Transverse colon (tissue), 4 donors: Measurements from ENCODE around the gene ERC2. TPM values are rescaled to one million over a fixed set of nuclear protein-coding genes. Genes with fewer than 3 reads are reported as not detected.
"Not testable (repeated sequence)": the region's sequence is repeated elsewhere in the genome, so short reads cannot be mapped to it uniquely, and the experiment has no call there.

ENCODE experiments used
- DNase-seq: peaks from one replicate; pipeline ENCODE4 v3.0.0-alpha.2; 2019
- H3K27ac ChIP-seq, 4 donors: fragments of 200-600 bp; sonication (generic); 2 replicates each; pipeline ENCODE4 v1.5.1; 2016 to 2018; ENCODE audit warnings: inconsistent platforms in 4 of 4
- H3K27me3 ChIP-seq: fragments of 200-600 bp; sonication (generic); 2 replicates; pipeline ENCODE4 v1.5.1; 2017; ENCODE audit warnings: inconsistent platforms
- H3K36me3 ChIP-seq, 4 donors: fragments of 200-600 bp; sonication (generic); 2 replicates each; pipeline ENCODE4 v1.5.1; 2017 to 2019; ENCODE audit warnings: inconsistent platforms in 4 of 4
- H3K4me1 ChIP-seq, 4 donors: fragments of 200-600 bp; sonication (generic); 2 replicates each; pipeline ENCODE4 v1.5.1; 2017 to 2020; ENCODE audit warnings: inconsistent platforms in 4 of 4
- H3K4me3 ChIP-seq, 4 donors: fragments of 200-600 bp; sonication (generic); 1 replicate in 1 of 4; 2 replicates in 3 of 4; pipeline versions ENCODE4 v1.5.1 to v1.6.1; 2017 to 2019; ENCODE audit warnings: inconsistent platforms in 4 of 4
- H3K9me3 ChIP-seq, 2 donors: fragments of 200-600 bp; sonication (generic); 2 replicates each; pipeline ENCODE4 v1.5.1; 2017 to 2019; ENCODE audit warnings: inconsistent platforms in 2 of 2
- EP300 ChIP-seq: sonication (generic); formaldehyde crosslinking; IDR thresholded peaks from one replicate; pipeline ENCODE4 v1.6.1; 2017; ENCODE audit warnings: antibody characterized with exemption, low read depth
- POLR2A ChIP-seq: fragments of 450-650 bp; IDR thresholded peaks from one replicate; pipeline ENCODE4 v1.6.1; 2016; ENCODE audit warnings: antibody characterized with exemption, mild to moderate bottlenecking, moderate library complexity
- POLR2AphosphoS5 ChIP-seq, 3 donors: sonication (generic); formaldehyde crosslinking; IDR thresholded peaks; one replicate each; pipeline ENCODE4 v1.6.1; 2016; ENCODE audit warnings: antibody characterized with exemption in 3 of 3
- WGBS, 2 donors: methylation state at CpG; one replicate each; pipeline ENCODE4 v1.1.5; 2018; ENCODE audit warnings: low coverage in 1 of 2; 5-methylcytosine and 5-hydroxymethylcytosine counted together
- in situ Hi-C, 4 donors: fragments of 200-750 bp; cut with MboI; loops; one replicate each; pipeline versions ENCODE4 v1.15.0 to v1.15.1; 2017; ENCODE audit warnings: low sequenced_read_pairs in 3 of 4, low pct_ligation_motif_present in 1 of 4, low pct_unique_long_range_greater_than_20kb in 1 of 4
- intact Hi-C: fragments of 100-400 bp; cut with DNase I; formaldehyde crosslinking; loops from one replicate; pipeline ENCODE4 v1.15.1; 2023; ENCODE audit warnings: low total_unique reads
- total RNA-seq, 4 donors: library from RNA; depleted of rRNA; stranded (reverse); fragments of >200 nt; gene quantifications; one replicate each; pipeline ENCODE4 v1.1.0, GENCODE V29; 2016
- TF ChIP-seq, protein P1 (sequence below), 5 experiments: fragments of 200-600 bp in 3 of 5; fragments of 450-650 bp in 2 of 5; sonication (generic) in 3 of 5; IDR thresholded peaks; 1 replicate in 2 of 5; 2 replicates in 3 of 5; pipeline ENCODE4 v1.5.1; 2016 to 2017; ENCODE audit warnings: antibody characterized with exemption in 5 of 5, inconsistent platforms in 3 of 5, mild to moderate bottlenecking in 2 of 5, moderate library complexity in 1 of 5

The ERC2 gene
- total RNA-seq, 4 donors from 2014 or later = 0.41 to 1.3 TPM; not detected in 2

DNA sequence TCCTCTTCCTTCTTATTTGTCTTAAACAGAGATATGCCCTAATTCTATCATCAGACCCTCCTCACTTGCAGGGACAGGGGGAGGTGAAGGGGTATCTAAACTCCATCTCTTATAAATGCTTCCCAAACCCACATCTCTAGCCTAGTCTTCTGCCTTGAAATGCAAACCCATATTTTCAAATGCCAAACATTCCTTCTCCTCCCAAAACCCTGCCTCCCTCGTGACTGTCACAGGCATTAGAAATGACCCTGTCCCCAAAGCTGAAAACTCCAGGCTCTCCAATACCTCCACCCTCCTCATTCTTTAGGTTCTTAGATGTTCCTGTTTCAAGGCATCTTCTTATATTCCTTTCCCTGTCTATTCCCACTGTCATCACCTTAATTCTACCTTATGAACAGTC is 191.0 kb downstream of the ERC2 start:
- Histone ChIP-seq H3K4me1 (no peaks in the 10 kb centered on the region), H3K27ac (no peak overlapping the region), H3K9me3 (no peaks in the 10 kb centered on the region), H3K4me3 (no peak overlapping the region), H3K27me3 (no peaks in the 10 kb centered on the region), H3K36me3 (no peaks in the 10 kb centered on the region)
- DNase-seq = no peak
- WGBS, 2 donors = 72 to 100% methylated on average over 1 of the region's 1 CpG
- intact Hi-C loops = no loop called here
- in situ Hi-C loops = no loop called here
- TF ChIP-seq, protein P1, sequence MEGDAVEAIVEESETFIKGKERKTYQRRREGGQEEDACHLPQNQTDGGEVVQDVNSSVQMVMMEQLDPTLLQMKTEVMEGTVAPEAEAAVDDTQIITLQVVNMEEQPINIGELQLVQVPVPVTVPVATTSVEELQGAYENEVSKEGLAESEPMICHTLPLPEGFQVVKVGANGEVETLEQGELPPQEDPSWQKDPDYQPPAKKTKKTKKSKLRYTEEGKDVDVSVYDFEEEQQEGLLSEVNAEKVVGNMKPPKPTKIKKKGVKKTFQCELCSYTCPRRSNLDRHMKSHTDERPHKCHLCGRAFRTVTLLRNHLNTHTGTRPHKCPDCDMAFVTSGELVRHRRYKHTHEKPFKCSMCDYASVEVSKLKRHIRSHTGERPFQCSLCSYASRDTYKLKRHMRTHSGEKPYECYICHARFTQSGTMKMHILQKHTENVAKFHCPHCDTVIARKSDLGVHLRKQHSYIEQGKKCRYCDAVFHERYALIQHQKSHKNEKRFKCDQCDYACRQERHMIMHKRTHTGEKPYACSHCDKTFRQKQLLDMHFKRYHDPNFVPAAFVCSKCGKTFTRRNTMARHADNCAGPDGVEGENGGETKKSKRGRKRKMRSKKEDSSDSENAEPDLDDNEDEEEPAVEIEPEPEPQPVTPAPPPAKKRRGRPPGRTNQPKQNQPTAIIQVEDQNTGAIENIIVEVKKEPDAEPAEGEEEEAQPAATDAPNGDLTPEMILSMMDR (IDR thresholded peaks at IDR 0.05) = no peak
- TF ChIP-seq POLR2AphosphoS5 (IDR thresholded peaks at IDR 0.05) = no peak
- no peak for TF ChIP-seq POLR2A
- TF ChIP-seq EP300 = no peak

DNA sequence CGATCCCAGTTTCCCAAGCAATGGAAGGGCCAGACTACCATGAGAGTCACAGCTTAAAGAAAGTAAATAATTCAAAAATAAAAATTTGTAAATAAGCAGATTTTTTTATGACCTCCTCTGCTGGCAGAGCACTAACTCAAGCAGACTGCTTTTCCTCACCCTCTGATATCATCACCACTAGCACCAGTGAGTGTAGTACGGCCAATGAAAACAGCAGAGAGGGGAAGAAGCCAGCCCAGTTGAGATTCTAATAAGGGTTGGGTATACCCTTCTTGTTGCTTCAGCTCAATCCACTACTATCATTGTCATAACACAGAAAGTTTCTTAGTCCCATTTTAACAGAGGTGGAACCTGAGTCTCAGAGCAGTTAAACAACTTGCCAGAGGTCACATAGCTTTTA is 193.1 kb downstream of the ERC2 start:
- no peak overlapping the region for H3K4me3 ChIP-seq
- H3K4me1 ChIP-seq = no peaks in the 10 kb centered on the region
- H3K27me3 ChIP-seq = no peaks in the 10 kb centered on the region
- H3K36me3 ChIP-seq = no peaks in the 10 kb centered on the region
- no peak for DNase-seq
- in situ Hi-C loops (no loop called here), intact Hi-C loops (no loop called here)
- TF ChIP-seq POLR2AphosphoS5 (IDR thresholded peaks at IDR 0.05) (no peak), EP300 (no peak), POLR2A (no peak)
- TF ChIP-seq, protein P1 (IDR thresholded peaks at IDR 0.05) = no peak
- H3K9me3 ChIP-seq = no peaks in the 10 kb centered on the region
- H3K27ac ChIP-seq = no peak overlapping the region
- WGBS, 2 donors = 60 to 74% methylated on average over 1 to 2 of the region's 2 CpGs

DNA sequence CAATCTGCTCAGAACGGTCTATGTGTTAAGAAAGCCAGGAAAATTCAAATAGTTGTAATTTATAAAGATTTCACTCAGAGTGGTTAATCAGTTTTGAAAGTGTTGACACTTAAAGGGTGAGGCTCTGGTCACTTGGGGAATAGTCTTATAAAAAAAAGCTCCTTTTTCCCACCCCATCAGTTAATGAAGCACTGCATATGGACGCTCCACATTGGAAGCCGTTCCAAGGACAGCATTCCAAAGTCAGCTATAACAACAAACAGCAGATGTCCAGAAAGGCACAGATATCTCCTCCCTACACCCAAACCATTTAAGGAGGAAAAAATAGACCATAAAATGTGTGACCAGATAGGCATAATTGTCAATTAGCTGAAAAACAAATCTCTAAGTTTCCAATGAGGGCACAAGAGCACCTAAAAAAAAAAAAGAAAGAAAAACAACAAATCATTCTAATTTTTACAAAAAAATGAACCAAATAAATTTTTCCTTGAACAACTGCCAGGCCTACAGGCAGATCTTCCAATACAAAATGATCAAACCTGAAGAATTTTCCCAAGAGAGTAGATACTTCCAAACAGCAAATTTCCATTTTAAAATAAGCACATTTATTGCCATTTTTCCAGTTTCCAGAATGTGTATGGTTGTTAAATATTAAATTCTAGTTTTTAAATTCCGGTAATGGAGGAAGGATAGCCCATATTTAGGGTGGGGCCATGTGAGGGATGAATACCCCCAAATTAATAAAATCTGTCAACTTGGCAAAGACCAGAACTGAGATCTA is 198.3 kb downstream of the ERC2 start:
- no peak for DNase-seq
- TF ChIP-seq POLR2A (no peak), EP300 (no peak), POLR2AphosphoS5 (IDR thresholded peaks at IDR 0.05) (no peak)
- TF ChIP-seq, protein P1 (IDR thresholded peaks at IDR 0.05) = no peak

DNA sequence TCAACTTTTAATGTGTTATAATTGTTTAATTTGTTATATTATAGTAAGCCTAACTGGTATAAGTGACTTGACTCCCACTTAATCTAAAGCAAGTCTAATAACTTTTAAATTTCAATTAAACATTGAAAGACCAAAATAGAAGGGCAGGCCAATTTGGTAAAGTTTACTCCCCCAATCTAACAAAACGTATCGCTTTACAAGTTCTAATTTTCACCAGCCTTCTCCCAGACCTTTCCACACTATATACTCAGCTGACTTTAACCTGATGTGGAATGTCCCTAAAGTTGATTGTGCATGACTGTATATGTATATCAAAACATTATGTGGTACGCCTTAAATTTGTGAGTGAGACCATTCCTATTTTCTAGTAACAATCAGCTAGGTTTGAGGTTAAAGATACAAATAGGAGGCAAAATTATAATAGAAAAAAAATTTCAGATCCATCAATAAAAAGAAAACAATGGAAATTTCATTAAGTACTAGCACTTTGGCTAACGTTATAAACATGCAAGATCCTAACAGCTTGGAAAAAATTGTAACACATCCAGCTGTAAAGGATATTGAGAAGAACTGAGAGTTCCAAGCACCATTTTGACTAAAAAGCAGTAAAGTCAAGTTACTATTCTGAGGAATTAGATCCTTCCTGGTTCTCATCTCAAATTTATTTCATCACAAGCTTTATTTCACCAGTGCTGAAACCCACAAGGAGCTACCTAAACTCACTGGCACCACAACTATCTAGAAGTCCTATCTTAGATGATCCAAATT is 199.5 kb downstream of the ERC2 start:
- Histone ChIP-seq H3K27ac (no peak overlapping the region), H3K4me1 (no peaks in the 10 kb centered on the region), H3K36me3 (no peaks in the 10 kb centered on the region), H3K4me3 (no peak overlapping the region), H3K9me3 (peaks cover 0 to 3% of the 10 kb centered on the region in 2 donors), H3K27me3 (no peaks in the 10 kb centered on the region)
- DNase-seq = no peak
- in situ Hi-C loops = loop anchor here (25.0 kb wide), 2 partner anchors 781 to 1406 kb away; partner anchors contain the start of gene WNT5A (in 3 of the 4)
- TF ChIP-seq, protein P1 (IDR thresholded peaks at IDR 0.05) = no peak
- no peak for TF ChIP-seq POLR2AphosphoS5 (IDR thresholded peaks at IDR 0.05)
- TF ChIP-seq POLR2A = no peak
- no peak for TF ChIP-seq EP300
- WGBS, 2 donors = 83 to 85% methylated on average over 4 of the region's 4 CpGs
- intact Hi-C loops = no loop called here

More for the DNA sequence above, 198.3 kb downstream of the ERC2 start:
- Histone ChIP-seq H3K27me3 (no peaks in the 10 kb centered on the region), H3K27ac (no peak overlapping the region), H3K4me1 (no peaks in the 10 kb centered on the region), H3K36me3 (no peaks in the 10 kb centered on the region), H3K4me3 (no peak overlapping the region), H3K9me3 (peaks cover 0 to 2% of the 10 kb centered on the region in 2 donors)
- intact Hi-C loops (no loop called here), in situ Hi-C loops (loop anchor here (25.0 kb wide), 2 partner anchors 783 to 1408 kb away; partner anchors contain the start of gene WNT5A (in 3 of the 4))
- 69 to 82% methylated on average over 1 to 4 of the region's 4 CpGs for WGBS, 2 donors

DNA sequence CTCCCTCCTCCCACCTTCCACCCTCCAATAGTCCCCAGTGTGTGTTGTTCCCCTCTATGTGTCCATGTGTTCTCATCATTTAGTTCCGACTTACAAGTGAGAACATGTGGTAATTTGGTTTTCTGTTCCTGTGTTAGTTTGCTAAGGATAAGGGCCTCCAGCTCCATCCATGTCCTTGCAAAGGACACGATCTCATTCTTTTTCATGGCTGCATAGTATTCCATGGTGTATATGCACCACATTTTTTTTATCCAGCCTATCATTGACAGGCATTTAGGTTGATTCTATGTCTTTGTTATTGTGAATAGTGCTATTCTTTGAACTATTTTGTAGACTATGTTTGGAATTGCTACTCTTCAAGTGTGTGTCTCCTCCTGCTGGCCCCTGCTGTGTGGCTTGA is 206.4 kb downstream of the ERC2 start:
- H3K4me1 ChIP-seq, H3K27ac ChIP-seq, H3K4me3 ChIP-seq, H3K9me3 ChIP-seq, intact Hi-C loops, DNase-seq, H3K36me3 ChIP-seq, H3K27me3 ChIP-seq: not testable (repeated sequence)
- in situ Hi-C loops = loop anchor here (25.0 kb wide), 2 partner anchors 775 to 1400 kb away; partner anchors contain the start of gene WNT5A (in 3 of the 4)
- 61 to 72% methylated on average over 2 of the region's 2 CpGs for WGBS, 2 donors
